B cell (primary cell): ENCODE results near the gene DDX24. TPM values are rescaled to one million over a fixed set of nuclear protein-coding genes. Genes with fewer than 3 reads are reported as not detected.

Source experiments
- ATAC-seq: fragments of 200-7000 bp; cut with Tn5 transposase; one replicate; pipeline ENCODE4 v1.10.0; 2021; ENCODE audit warnings: low read depth, mild to moderate bottlenecking, moderate number of reproducible peaks, moderate library complexity
- CTCF ChIA-PET: fragments of 350-600 bp; sonication (Branson Sonifier 250); formaldehyde crosslinking; loops from one replicate; lab custom pipeline; 2021; ENCODE audit warnings: antibody characterized with exemption, inconsistent platforms; lab: Charles Lee
- POLR2A ChIA-PET: fragments of 350-600 bp; sonication (Branson Sonifier 250); formaldehyde crosslinking; loops from one replicate; lab custom pipeline; 2021; ENCODE audit warnings: antibody characterized with exemption; lab: Charles Lee
- DNase-seq: peaks from one replicate; pipeline ENCODE4 v3.0.0; 2013
- H2AFZ ChIP-seq: 2 replicates; pipeline ENCODE4 v1.6.1; 2012; ENCODE audit warnings: mild to moderate bottlenecking, low read depth, low read length; ENCODE audit not compliant: insufficient read depth, poor library complexity, severe bottlenecking
- H3K27ac ChIP-seq, 2 donors: 1 replicate in 1 of 2; 2 replicates in 1 of 2; pipeline ENCODE4 v1.5.1; 2012 to 2013; ENCODE audit warnings: low read length in 2 of 2, mild to moderate bottlenecking in 2 of 2, moderate library complexity in 1 of 2
- H3K27me3 ChIP-seq, 4 experiments: fragments of 200-600 bp in 1 of 4; sonication (generic) in 1 of 4; replicated peaks in 1 of 4; 1 replicate in 2 of 4; 2 replicates in 2 of 4; pipeline versions ENCODE4 v1.6.1 to v1.7.0; 2013 to 2016; ENCODE audit warnings: low read length in 3 of 4, mild to moderate bottlenecking in 2 of 4, mixed read lengths in 1 of 4, moderate library complexity in 1 of 4; ENCODE audit not compliant: insufficient read depth in 4 of 4, control insufficient read depth in 3 of 4; ENCODE audit errors: control extremely low read depth in 1 of 4
- H3K36me3 ChIP-seq, 2 experiments: replicated peaks in 1 of 2; 1 replicate in 1 of 2; 2 replicates in 1 of 2; pipeline versions ENCODE4 v1.6.1 to v1.7.1; 2013; ENCODE audit warnings: low read length in 1 of 2; ENCODE audit not compliant: insufficient read depth in 2 of 2, control insufficient read depth in 1 of 2; ENCODE audit errors: control extremely low read depth in 1 of 2, extremely low read depth in 1 of 2
- H3K4me1 ChIP-seq, 2 donors: fragments of 200-600 bp in 1 of 2; sonication (generic) in 1 of 2; 1 replicate in 1 of 2; 2 replicates in 1 of 2; pipeline versions ENCODE4 v1.5.1 to v1.6.1; 2013 to 2017; ENCODE audit warnings: low read length in 2 of 2; ENCODE audit not compliant: control insufficient read depth in 2 of 2, insufficient read depth in 2 of 2
- H3K4me2 ChIP-seq: replicated peaks from 2 replicates; pipeline ENCODE3; 2012; ENCODE audit warnings: mild to moderate bottlenecking, low read depth, low read length; ENCODE audit not compliant: poor library complexity, severe bottlenecking
- H3K4me3 ChIP-seq, 5 experiments: fragments of 200-600 bp in 1 of 5; sonication (generic) in 1 of 5; 1 replicate in 3 of 5; 2 replicates in 2 of 5; pipeline versions ENCODE4 v1.5.1 to v1.7.0; 2011 to 2016; ENCODE audit warnings: low read length in 4 of 5, mild to moderate bottlenecking in 4 of 5, low read depth in 2 of 5, control low read depth in 1 of 5, moderate library complexity in 1 of 5; ENCODE audit not compliant: insufficient read depth in 1 of 5; ENCODE audit errors: control extremely low read depth in 1 of 5, extremely low read depth in 1 of 5
- H3K79me2 ChIP-seq: fragments of 200-600 bp; sonication (generic); one replicate; pipeline ENCODE4 v1.6.0; 2016; ENCODE audit warnings: low read length; ENCODE audit not compliant: control insufficient read depth, insufficient read depth
- H3K9ac ChIP-seq: fragments of 200-600 bp; sonication (generic); 2 replicates; pipeline ENCODE4 v1.6.1; 2017; ENCODE audit warnings: mild to moderate bottlenecking, low read length, moderate library complexity
- H3K9me3 ChIP-seq, 3 donors: one replicate each; pipeline versions ENCODE4 v1.6.1 to v1.7.1; 2013; ENCODE audit warnings: low read length in 2 of 3; ENCODE audit not compliant: control insufficient read depth in 2 of 3, insufficient read depth in 1 of 3; ENCODE audit errors: control extremely low read depth in 1 of 3
- H4K20me1 ChIP-seq: 2 replicates; pipeline ENCODE4 v1.6.0; 2012; ENCODE audit warnings: mild to moderate bottlenecking, low read length; ENCODE audit not compliant: insufficient read depth, control insufficient read depth, poor library complexity, severe bottlenecking
- H3K27ac Mint-ChIP-seq: one replicate; pipeline ENCODE4 v1.8.0; 2021; ENCODE audit warnings: mixed read lengths
- H3K27me3 Mint-ChIP-seq: one replicate; pipeline ENCODE4 v1.8.0; 2021; ENCODE audit warnings: mixed read lengths
- H3K4me1 Mint-ChIP-seq: one replicate; pipeline ENCODE4 v1.8.0; 2021; ENCODE audit warnings: mixed read lengths
- H3K4me3 Mint-ChIP-seq: one replicate; pipeline ENCODE4 v1.8.0; 2021; ENCODE audit warnings: mixed read lengths
- H3K9me3 Mint-ChIP-seq: one replicate; pipeline ENCODE4 v1.8.0; 2022; ENCODE audit warnings: mixed read lengths; ENCODE audit not compliant: insufficient read depth
- EZH2 ChIP-seq: IDR thresholded peaks from 2 replicates; pipeline ENCODE4 v1.6.1; 2012; ENCODE audit warnings: borderline replicate concordance, low read depth, mild to moderate bottlenecking, moderate library complexity, low read length; ENCODE audit not compliant: insufficient read depth, poor library complexity, severe bottlenecking
- WGBS: methylation state at CpG from one replicate; pipeline ENCODE4 v1.1.5; 2013; ENCODE audit warnings: missing lambda C conversion rate; ENCODE audit not compliant: insufficient coverage; 5-methylcytosine and 5-hydroxymethylcytosine counted together
- intact Hi-C: fragments of 100-400 bp; cut with micrococcal nuclease; formaldehyde crosslinking; loops from one replicate; pipeline ENCODE4 v1.10.0; 2022
- polyA plus RNA-seq: library from polyadenylated mRNA; depleted of rRNA; stranded (reverse); fragments of >200 nt; gene quantifications from 2 replicates; pipeline ENCODE4 v1.2.3, GENCODE V29; 2012
- total RNA-seq, 2 donors: library from RNA; stranded (reverse); fragments of 120-200 nt in 1 of 2; gene quantifications; 1 replicate in 1 of 2; 2 replicates in 1 of 2; pipeline versions ENCODE4 v1.2.3 to v1.2.4, GENCODE V29; 2013 to 2022
- TF ChIP-seq, protein P1 (sequence below): fragments of 200-600 bp; IDR thresholded peaks from one replicate; pipeline ENCODE4 v1.8.0; 2022; ENCODE audit warnings: antibody characterized with exemption, mild to moderate bottlenecking

DDX24 gene
- total and polyA plus RNA-seq, 2 donors (not counting 1 experiment from before 2014, with no cell fraction given), result 145 to 211 TPM

DNA sequence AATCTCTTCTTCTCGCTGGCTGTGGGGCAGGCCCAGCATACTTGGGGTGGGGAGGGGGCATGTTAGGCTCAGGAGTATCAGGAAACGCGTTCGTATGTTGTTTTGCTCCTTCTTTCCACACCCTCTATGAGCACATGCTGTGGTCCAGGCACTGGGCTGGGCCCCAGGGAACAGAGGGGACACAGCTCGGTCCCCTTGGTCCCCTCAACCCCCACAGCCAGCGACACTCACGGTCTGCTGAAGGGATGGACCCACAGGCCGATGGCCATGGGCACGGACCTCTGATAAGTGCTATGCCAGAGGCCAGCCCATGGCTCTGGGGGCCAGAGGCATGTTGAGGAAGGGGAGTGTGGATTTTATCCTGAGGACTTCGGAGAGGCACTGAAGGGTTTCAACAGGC lies 35.7 kb upstream of the DDX24 start:
- Mint-ChIP-seq H3K27me3 (peaks cover 48% of the 10 kb centered on the region), H3K4me1 (no peaks in the 10 kb centered on the region), H3K4me3 (no peak overlapping the region), H3K27ac (no peak overlapping the region), H3K9me3 (peaks cover 13% of the 10 kb centered on the region)
- H3K9me3 ChIP-seq, result peaks cover 0 to 17% (median 17%) of the 10 kb centered on the region in 3 donors
- no peak overlapping the region for H3K4me2 ChIP-seq
- ChIA-PET POLR2A (no interaction called here), CTCF (no interaction called here)
- H3K36me3 ChIP-seq, result no peaks in the 10 kb centered on the region
- no peak overlapping the region for H3K27ac ChIP-seq
- H3K79me2 ChIP-seq, result no peaks in the 10 kb centered on the region
- peaks cover 0 to 31% (median 0%) of the 10 kb centered on the region in 4 experiments for H3K27me3 ChIP-seq
- no peaks in the 10 kb centered on the region for H3K4me1 ChIP-seq
- H3K9ac ChIP-seq, result no peak overlapping the region
- WGBS, result no CpG with 5 or more reads among the region's 10 CpGs
- no peaks in the 10 kb centered on the region for H4K20me1 ChIP-seq
- intact Hi-C loops, result no loop called here
- no peak overlapping the region for H3K4me3 ChIP-seq
- TF ChIP-seq, protein P1, sequence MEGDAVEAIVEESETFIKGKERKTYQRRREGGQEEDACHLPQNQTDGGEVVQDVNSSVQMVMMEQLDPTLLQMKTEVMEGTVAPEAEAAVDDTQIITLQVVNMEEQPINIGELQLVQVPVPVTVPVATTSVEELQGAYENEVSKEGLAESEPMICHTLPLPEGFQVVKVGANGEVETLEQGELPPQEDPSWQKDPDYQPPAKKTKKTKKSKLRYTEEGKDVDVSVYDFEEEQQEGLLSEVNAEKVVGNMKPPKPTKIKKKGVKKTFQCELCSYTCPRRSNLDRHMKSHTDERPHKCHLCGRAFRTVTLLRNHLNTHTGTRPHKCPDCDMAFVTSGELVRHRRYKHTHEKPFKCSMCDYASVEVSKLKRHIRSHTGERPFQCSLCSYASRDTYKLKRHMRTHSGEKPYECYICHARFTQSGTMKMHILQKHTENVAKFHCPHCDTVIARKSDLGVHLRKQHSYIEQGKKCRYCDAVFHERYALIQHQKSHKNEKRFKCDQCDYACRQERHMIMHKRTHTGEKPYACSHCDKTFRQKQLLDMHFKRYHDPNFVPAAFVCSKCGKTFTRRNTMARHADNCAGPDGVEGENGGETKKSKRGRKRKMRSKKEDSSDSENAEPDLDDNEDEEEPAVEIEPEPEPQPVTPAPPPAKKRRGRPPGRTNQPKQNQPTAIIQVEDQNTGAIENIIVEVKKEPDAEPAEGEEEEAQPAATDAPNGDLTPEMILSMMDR, result no peak
- TF ChIP-seq EZH2, result no peak
- ATAC-seq (no peak), DNase-seq (no peak)
- H2AFZ ChIP-seq, result no peak overlapping the region

DNA sequence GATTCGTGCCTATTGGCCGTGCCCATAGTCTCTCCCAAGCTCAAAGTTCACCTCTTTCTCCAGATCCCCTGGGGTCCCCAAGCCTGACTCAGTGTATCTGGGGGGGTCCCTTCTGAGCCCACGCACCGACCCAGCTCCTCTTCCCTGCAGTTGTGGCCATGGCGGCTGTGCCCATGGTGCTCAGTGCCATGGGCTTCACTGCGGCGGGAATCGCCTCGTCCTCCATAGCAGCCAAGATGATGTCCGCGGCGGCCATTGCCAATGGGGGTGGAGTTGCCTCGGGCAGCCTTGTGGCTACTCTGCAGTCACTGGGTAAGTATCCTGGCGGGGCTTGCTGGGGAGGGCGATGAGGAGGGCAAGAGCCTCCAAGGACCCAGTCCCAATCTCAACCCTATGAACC lies 34.6 kb upstream of the DDX24 start:
- Histone ChIP-seq H3K27ac (no peak overlapping the region), H3K4me2 (no peak overlapping the region), H3K79me2 (no peaks in the 10 kb centered on the region), H3K4me3 (no peak overlapping the region), H2AFZ (no peak overlapping the region), H4K20me1 (no peaks in the 10 kb centered on the region), H3K36me3 (no peaks in the 10 kb centered on the region), H3K4me1 (no peaks in the 10 kb centered on the region), H3K9me3 (peaks cover 0 to 15% (median 14%) of the 10 kb centered on the region in 3 donors), H3K27me3 (peaks cover 0 to 29% (median 0%) of the 10 kb centered on the region in 4 experiments), H3K9ac (no peak overlapping the region)
- Mint-ChIP-seq H3K27me3 (peaks cover 37% of the 10 kb centered on the region), H3K27ac (no peak overlapping the region), H3K4me3 (no peak overlapping the region), H3K9me3 (peaks cover 10% of the 10 kb centered on the region), H3K4me1 (no peaks in the 10 kb centered on the region)
- DNase-seq (no peak), ATAC-seq (no peak)
- ChIA-PET CTCF (interaction anchor here (0.9 kb wide), 1 partner anchor 79 kb away, joined by 3 read pairs; no protein-coding TSS in a partner anchor), POLR2A (no interaction called here)
- 96% methylated on average over 7 of the region's 15 CpGs for WGBS
- intact Hi-C loops, result no loop called here
- TF ChIP-seq, protein P1, result no peak
- no peak for TF ChIP-seq EZH2
